Spinal cord (tissue), 10 donors: ENCODE results near the gene MPLKIP. TPM values are rescaled to one million over a fixed set of nuclear protein-coding genes. Genes with fewer than 3 reads are reported as not detected.
"Not testable (repeated sequence)": the region's sequence is repeated elsewhere in the genome, so short reads cannot be mapped to it uniquely, and the experiment has no call there.

Source experiments
- DNase-seq, 6 donors: peaks; one replicate each; pipeline versions ENCODE4 v3.0.0 to v3.0.0-alpha.2; 2013 to 2015; ENCODE audit warnings: low spot score in 6 of 6, low read depth in 4 of 6
- H3K27ac ChIP-seq: one replicate; pipeline ENCODE4 v1.5.1; 2013; ENCODE audit warnings: low read depth, low read length, control low read depth
- H3K27me3 ChIP-seq: one replicate; pipeline ENCODE4 v1.6.1; 2013; ENCODE audit warnings: low read length; ENCODE audit not compliant: control insufficient read depth, insufficient read depth
- H3K36me3 ChIP-seq: one replicate; pipeline ENCODE4 v1.6.1; 2013; ENCODE audit warnings: low read length; ENCODE audit not compliant: control insufficient read depth, insufficient read depth
- H3K4me1 ChIP-seq: one replicate; pipeline ENCODE4 v1.6.1; 2013; ENCODE audit warnings: low read length; ENCODE audit not compliant: control insufficient read depth, insufficient read depth
- H3K4me3 ChIP-seq: one replicate; pipeline ENCODE4 v1.5.1; 2013; ENCODE audit warnings: low read depth, low read length, control low read depth
- H3K9me3 ChIP-seq: one replicate; pipeline ENCODE4 v1.6.1; 2013; ENCODE audit warnings: low read length; ENCODE audit not compliant: control insufficient read depth, insufficient read depth
- WGBS: methylation state at CpG from one replicate; pipeline ENCODE4 v1.1.5; 2013; ENCODE audit warnings: missing lambda C conversion rate; ENCODE audit not compliant: insufficient coverage; 5-methylcytosine and 5-hydroxymethylcytosine counted together
- polyA plus RNA-seq, 2 donors: library from polyadenylated mRNA; unstranded; fragments of 120-200 nt; gene quantifications; one replicate each; pipeline ENCODE4 v1.2.1, GENCODE V29; 2013; ENCODE audit not compliant: insufficient read length in 2 of 2
- total RNA-seq, 2 donors: library from RNA; depleted of rRNA in 1 of 2; stranded (reverse); fragments of 120-200 nt in 1 of 2; fragments of >200 nt in 1 of 2; gene quantifications; one replicate each; pipeline versions ENCODE4 v1.2.3 to v1.2.4, GENCODE V29; 2013 to 2014
- donor health status: healthy.

MPLKIP gene
- total and polyA plus RNA-seq, 4 donors = 11.2 to 43.5 (median 28.1) TPM

GRCh38 chr7:40137563-40137962 is 3.1 kb upstream of the MPLKIP start:
- Histone ChIP-seq H3K4me1 (peaks cover 9% of the 10 kb centered on the region), H3K4me3 (no peak overlapping the region), H3K27me3 (no peaks in the 10 kb centered on the region), H3K36me3 (no peaks in the 10 kb centered on the region), H3K9me3 (no peaks in the 10 kb centered on the region), H3K27ac (no peak overlapping the region)
- no peak for DNase-seq
- WGBS = no CpG with 5 or more reads among the region's 2 CpGs

GRCh38 chr7:40135317-40135610 is 842 bp upstream of the MPLKIP start:
- 0% methylated on average over 13 of the region's 17 CpGs for WGBS
- peaks cover 14% of the 10 kb centered on the region for H3K4me1 ChIP-seq
- H3K4me3 ChIP-seq = peak overlapping the region; percentile 83
- DNase-seq = peak in 2 of 6 donors; percentile 1 to 6
- no peaks in the 10 kb centered on the region for H3K9me3 ChIP-seq
- H3K27ac ChIP-seq = no peak overlapping the region
- peaks cover 4% of the 10 kb centered on the region for H3K36me3 ChIP-seq
- no peaks in the 10 kb centered on the region for H3K27me3 ChIP-seq

DNA sequence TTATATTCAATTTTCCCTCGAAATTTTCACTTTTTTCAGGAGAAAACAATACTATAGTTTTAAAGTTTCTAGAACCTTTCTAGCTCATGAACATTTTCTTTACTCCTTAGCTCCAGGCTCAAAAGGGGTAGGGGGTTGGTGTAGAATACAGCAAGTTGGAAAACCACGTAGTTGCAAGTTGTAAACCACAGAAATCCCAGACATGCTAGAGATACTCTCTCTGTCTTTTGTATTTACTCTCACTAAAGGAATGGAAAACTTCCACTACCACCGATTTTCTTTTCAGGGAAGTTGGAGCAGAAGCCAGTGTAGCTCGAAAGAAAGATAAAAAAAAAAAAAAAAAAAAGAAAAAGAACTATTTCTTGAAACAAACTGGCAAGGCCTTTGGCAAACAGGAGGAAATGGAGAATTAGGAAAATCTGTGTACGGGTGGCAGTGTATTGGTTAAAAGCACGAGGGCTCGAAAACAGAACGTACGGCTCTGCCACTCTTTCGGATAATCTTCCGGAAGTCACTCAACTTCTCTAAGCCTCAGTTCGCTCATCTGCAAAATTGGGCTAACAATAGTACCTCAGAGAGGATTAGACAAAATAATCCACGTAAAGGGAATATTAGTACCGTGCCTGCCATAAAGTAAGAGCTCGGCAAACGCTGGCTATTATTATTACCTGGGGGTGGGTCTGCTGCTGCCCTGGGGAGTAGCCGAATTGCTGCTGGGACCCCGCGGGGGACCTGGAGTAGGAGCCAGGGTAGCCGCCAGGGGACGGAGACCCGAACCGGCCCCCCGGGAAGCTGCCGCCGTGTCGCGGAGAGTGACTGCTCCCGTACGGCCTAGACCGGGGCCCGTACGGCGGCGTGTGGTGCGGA is 628 bp downstream of the MPLKIP start:
- Histone ChIP-seq H3K27ac (peak overlapping the region; percentile 99), H3K4me1 (peaks cover 14% of the 10 kb centered on the region), H3K4me3 (peak overlapping the region; percentile 83), H3K27me3 (no peaks in the 10 kb centered on the region), H3K36me3 (peaks cover 8% of the 10 kb centered on the region), H3K9me3 (no peaks in the 10 kb centered on the region)
- DNase-seq = peak in 4 of 6 donors; percentile 2 to 54 (median 5)
- WGBS = 0% methylated on average over 25 of the region's 36 CpGs

DNA sequence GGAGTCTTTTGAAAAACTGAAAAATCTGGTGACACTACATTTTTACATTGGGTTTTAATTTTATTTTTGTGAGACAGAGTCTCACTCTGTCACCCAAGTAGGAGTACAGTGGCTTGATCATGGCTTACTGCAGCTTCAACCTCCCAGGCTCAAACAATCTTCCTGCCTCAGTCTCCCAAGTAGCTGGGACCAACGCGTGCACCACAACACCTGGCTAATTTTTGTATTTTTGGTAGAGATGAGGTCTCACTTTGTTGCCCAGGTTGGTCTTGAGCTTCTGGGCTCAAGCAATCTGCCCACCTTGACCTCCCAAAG is 11.5 kb downstream of the MPLKIP start:
- Histone ChIP-seq H3K27ac (no peak overlapping the region), H3K27me3 (no peaks in the 10 kb centered on the region), H3K36me3 (no peaks in the 10 kb centered on the region), H3K4me3 (no peak overlapping the region), H3K4me1 (no peaks in the 10 kb centered on the region), H3K9me3 (no peaks in the 10 kb centered on the region)
- WGBS = 94% methylated on average over 2 of the region's 2 CpGs
- DNase-seq = no peak

DNA sequence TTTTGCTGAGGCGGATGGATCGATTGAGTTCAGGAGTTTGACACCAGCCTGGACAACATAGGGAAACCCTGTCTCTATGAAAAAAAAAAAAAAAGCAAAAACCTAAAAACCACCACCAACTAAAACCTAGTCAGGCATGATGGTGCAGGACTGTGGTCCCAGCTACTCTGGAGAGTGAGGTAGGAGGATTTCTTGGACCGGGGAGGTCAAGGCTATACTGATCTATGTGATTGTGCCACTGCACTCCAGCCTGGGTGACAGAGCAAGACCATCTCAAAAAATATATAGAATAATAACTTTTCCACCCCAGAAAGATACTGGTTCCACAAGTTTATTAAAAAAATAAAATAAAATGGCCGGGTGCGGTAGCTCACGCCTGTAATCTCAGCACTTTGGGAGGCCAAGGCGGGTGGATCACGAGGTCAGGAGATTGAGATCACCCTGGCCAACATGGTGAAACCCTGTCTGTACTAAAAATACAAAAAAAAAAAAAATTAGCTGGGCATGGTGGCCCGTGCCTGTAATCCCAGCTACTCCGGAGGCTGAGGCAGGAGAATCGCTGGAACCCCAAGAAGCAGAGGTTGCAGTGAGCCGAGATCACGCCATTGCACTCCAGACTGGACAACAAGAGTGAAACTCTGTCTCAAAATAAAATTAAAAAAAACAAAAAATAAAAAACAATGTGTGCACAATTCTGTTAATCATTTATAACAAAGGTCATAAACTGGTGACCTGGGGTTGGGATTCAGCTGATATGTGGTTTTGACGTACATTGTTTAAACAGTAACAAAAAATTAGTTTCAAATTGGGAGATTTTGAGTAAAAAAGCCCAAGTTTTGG is 12.1 kb downstream of the MPLKIP start:
- not testable (repeated sequence) for H3K27me3 ChIP-seq, DNase-seq, H3K4me3 ChIP-seq, H3K4me1 ChIP-seq, H3K27ac ChIP-seq, H3K36me3 ChIP-seq, H3K9me3 ChIP-seq
- 95% methylated on average over 4 of the region's 14 CpGs for WGBS

DNA sequence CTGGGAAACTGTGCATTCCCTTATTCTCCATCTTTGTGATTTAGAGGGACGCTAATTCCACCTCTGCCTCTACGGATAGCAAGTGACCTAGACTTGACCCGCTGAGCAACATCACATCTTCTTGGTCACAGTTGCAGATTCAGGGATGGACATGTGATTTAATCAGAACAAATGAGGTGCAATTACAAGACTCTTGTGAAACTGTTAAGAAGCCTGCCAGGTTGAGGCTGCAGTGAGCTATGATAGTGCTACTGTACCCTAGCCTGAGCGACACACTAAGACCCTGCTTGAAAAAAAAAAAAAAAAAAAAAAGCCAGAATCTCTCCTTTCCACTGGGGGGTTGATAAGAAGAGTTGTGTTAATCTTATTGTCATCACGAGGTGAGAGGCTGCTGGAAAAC is 14.4 kb downstream of the MPLKIP start:
- H3K4me3 ChIP-seq = no peak overlapping the region
- no peak for DNase-seq
- H3K9me3 ChIP-seq = no peaks in the 10 kb centered on the region
- H3K4me1 ChIP-seq = no peaks in the 10 kb centered on the region
- WGBS = no CpG with 5 or more reads among the region's 5 CpGs
- no peaks in the 10 kb centered on the region for H3K36me3 ChIP-seq
- no peak overlapping the region for H3K27ac ChIP-seq
- no peaks in the 10 kb centered on the region for H3K27me3 ChIP-seq

DNA sequence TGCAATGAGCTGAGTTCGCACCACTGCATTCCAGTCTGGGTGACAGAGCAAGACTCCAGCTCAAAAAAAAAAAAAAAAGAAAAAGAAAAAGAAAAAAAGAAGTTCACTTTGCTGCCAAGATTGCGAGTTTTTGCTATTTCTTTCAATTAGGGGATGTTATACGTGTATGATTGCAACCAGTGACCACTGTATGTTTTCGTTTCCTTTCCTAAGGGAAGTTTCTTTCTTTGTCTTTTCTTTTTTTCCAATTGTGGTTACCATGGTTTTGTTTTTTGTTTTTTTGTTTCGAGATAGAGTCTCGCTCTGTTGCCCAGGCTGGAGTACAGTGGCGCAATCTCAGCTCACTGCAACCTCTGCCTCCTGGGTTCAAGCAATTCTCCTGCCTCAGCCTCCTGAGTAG is 16.2 kb downstream of the MPLKIP start:
- not testable (repeated sequence) for H3K4me1 ChIP-seq, H3K4me3 ChIP-seq, H3K36me3 ChIP-seq, H3K9me3 ChIP-seq, H3K27ac ChIP-seq, DNase-seq, H3K27me3 ChIP-seq
- 60% methylated on average over 2 of the region's 7 CpGs for WGBS

- H3K4me1 ChIP-seq, H3K9me3 ChIP-seq, H3K4me3 ChIP-seq, H3K27ac ChIP-seq, H3K27me3 ChIP-seq, H3K36me3 ChIP-seq, DNase-seq: not testable (repeated sequence)
- WGBS = 100% methylated on average over 1 of the region's 9 CpGs
Observed at GRCh38 chr7:40117199-40117598, 17.2 kb downstream of the MPLKIP start.

DNA sequence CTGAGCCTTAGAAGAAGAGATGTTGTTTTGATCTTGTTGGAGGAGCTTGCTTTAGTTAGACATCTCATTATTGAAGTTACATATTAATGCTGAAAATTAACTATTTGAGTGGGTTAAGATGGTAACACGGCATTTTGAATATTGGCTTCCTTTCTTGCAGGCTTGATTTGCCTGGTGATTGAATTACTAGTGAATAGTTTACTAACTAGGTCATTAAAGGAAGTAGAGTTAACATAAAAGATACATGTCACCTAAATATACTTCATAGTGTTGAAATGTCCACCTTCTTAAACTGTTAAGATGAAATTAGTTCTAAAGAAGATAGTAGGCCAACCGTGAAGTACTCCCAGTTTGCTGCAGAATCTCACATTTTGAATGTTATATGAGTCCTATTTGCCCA is 18.5 kb downstream of the MPLKIP start:
- Histone ChIP-seq H3K9me3 (no peaks in the 10 kb centered on the region), H3K27ac (no peak overlapping the region), H3K27me3 (no peaks in the 10 kb centered on the region), H3K36me3 (no peaks in the 10 kb centered on the region), H3K4me1 (no peaks in the 10 kb centered on the region), H3K4me3 (no peak overlapping the region)
- WGBS = no CpG with 5 or more reads among the region's 2 CpGs
- DNase-seq = no peak
